Measurements from ENCODE around the gene TBX19.

DNA sequence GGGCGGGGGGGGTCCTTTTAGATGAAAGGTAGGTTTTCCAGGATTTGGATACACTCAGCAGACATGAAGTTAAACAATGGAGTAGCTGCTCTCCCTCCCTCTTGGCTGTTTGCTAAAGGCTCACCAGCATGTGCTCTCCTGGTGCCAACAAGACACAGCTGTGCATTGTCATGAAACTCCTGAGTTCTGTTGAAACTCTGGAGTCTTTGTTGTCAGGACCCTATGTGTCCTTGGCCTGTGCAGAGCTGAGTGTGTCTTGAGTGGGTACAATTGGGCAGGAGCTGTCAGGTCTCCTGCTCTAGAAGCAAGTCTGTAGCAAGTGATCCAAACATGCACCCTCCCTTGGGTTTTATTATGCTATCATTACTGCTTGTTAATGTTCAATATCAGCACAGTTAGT lies 12.7 kb downstream of the TBX19 start:
- TF ChIP-seq CTCF (IDR thresholded peaks at IDR 0.05 in 4 of 5, conservative IDR thresholded peaks at IDR 0.05 in 1 of 5) (no peak), POLR2A (IDR thresholded peaks at IDR 0.05) (no peak)
